HCT116 (cell line): ENCODE results near the gene SPDYE3. TPM values are rescaled to one million over a fixed set of nuclear protein-coding genes. Genes with fewer than 3 reads are reported as not detected.

ENCODE experiments used
- ATAC-seq: fragments of 200-7000 bp; cut with Tn5 transposase; 2 replicates; pipeline ENCODE4 v1.9.1; 2020; ENCODE audit warnings: mild to moderate bottlenecking, moderate library complexity
- BruUV-seq: library from RNA; stranded (reverse); fragments of 400-500 nt; replicated peaks from 2 replicates; lab custom pipeline; 2021; lab: Mats Ljungman, UMichigan
- CTCF ChIA-PET: fragments of 300-600 bp; sonication (Branson Sonifier 250); formaldehyde crosslinking; loops from one replicate; lab custom pipeline; 2021; ENCODE audit warnings: antibody characterized with exemption; lab: Charles Lee
- POLR2A ChIA-PET: fragments of 300-600, 350-600 bp; sonication (Branson Sonifier 250); formaldehyde crosslinking; loops from one replicate; lab custom pipeline; 2021; ENCODE audit warnings: antibody characterized with exemption; lab: Charles Lee
- RAD21 ChIA-PET, 2 experiments: fragments of 300-600 bp; sonication (Branson Sonifier 250); formaldehyde crosslinking; loops; one replicate each; lab custom pipeline; 2023; ENCODE audit warnings: low total read pairs in 2 of 2; ENCODE audit not compliant: uncharacterized antibody in 2 of 2, unreplicated experiment in 2 of 2, low non-redundant PET in 1 of 2; lab: Charles Lee
- DNase-seq: peaks from one replicate; pipeline ENCODE4 v3.0.0-alpha.2; 2010; ENCODE audit warnings: low read depth, low spot score
- H2AFZ ChIP-seq: fragments of 200-600 bp; shearing (Covaris generic), sonication (generic); 2 replicates; pipeline ENCODE4 v1.6.1; 2017; ENCODE audit warnings: low read depth, mixed run types, mixed read lengths, antibody characterized with exemption, low read length; ENCODE audit not compliant: poor library complexity, severe bottlenecking
- H3K27ac ChIP-seq: 2 replicates; pipeline ENCODE4 v1.5.1; 2012; ENCODE audit warnings: low read depth, low read length
- H3K27me3 ChIP-seq: fragments of 200-600 bp; sonication (generic); 2 replicates; pipeline ENCODE4 v1.6.1; 2016; ENCODE audit warnings: mixed run types, low read length, mixed read lengths; ENCODE audit not compliant: insufficient read depth
- H3K36me3 ChIP-seq, 2 experiments: fragments of 200-500 bp in 1 of 2; fragments of 200-600 bp in 1 of 2; sonication (Bioruptor generic) in 1 of 2; sonication (generic) in 1 of 2; 2 replicates each; pipeline versions ENCODE4 v1.5.1 to v1.6.1; 2014 to 2016; ENCODE audit warnings: low read length in 2 of 2, inconsistent platforms in 1 of 2, mixed read lengths in 1 of 2, mixed run types in 1 of 2; ENCODE audit not compliant: insufficient read depth in 2 of 2, control insufficient read depth in 1 of 2
- H3K4me1 ChIP-seq, 2 experiments: fragments of 200-600 bp in 1 of 2; sonication (generic) in 1 of 2; 2 replicates each; pipeline versions ENCODE4 v1.5.1 to v1.6.1; 2012 to 2017; ENCODE audit warnings: low read length in 2 of 2, inconsistent platforms in 1 of 2, mild to moderate bottlenecking in 1 of 2, mixed read lengths in 1 of 2, mixed run types in 1 of 2, moderate library complexity in 1 of 2; ENCODE audit not compliant: insufficient read depth in 2 of 2, control insufficient read depth in 1 of 2
- H3K4me2 ChIP-seq: fragments of 200-600 bp; sonication (generic); 2 replicates; pipeline ENCODE4 v1.6.1; 2017; ENCODE audit warnings: mixed run types, low read length, mixed read lengths
- H3K4me3 ChIP-seq, 2 experiments: fragments of 200-600 bp in 1 of 2; sonication (generic) in 1 of 2; replicated peaks in 1 of 2; 2 replicates each; pipeline ENCODE4 v1.5.1; 2011 to 2016; ENCODE audit warnings: low read length in 2 of 2, control low read depth in 1 of 2, low read depth in 1 of 2, mild to moderate bottlenecking in 1 of 2, mixed read lengths in 1 of 2, mixed run types in 1 of 2
- H3K79me2 ChIP-seq: fragments of 200-600 bp; sonication (generic); 2 replicates; pipeline ENCODE4 v1.6.1; 2017; ENCODE audit warnings: mild to moderate bottlenecking, mixed run types, low read length, moderate library complexity, mixed read lengths; ENCODE audit not compliant: insufficient read depth
- H3K9ac ChIP-seq: fragments of 200-600 bp; sonication (generic); 2 replicates; pipeline ENCODE4 v1.6.1; 2016; ENCODE audit warnings: low read length, mixed read lengths
- H3K9me2 ChIP-seq: fragments of 200-600 bp; sonication (generic), shearing (Covaris generic); 2 replicates; pipeline ENCODE4 v1.6.1; 2017; ENCODE audit warnings: mixed run types, mild to moderate bottlenecking, moderate library complexity; ENCODE audit not compliant: insufficient read depth
- H3K9me3 ChIP-seq, 2 experiments: fragments of 200-500 bp in 1 of 2; fragments of 200-600 bp in 1 of 2; sonication (Bioruptor generic) in 1 of 2; sonication (generic) in 1 of 2; 2 replicates each; pipeline ENCODE4 v1.6.1; 2014 to 2017; ENCODE audit warnings: low read length in 2 of 2, mixed read lengths in 2 of 2, inconsistent platforms in 1 of 2, low read depth in 1 of 2, mild to moderate bottlenecking in 1 of 2, mixed run types in 1 of 2, moderate library complexity in 1 of 2; ENCODE audit not compliant: control insufficient read depth in 1 of 2, insufficient read depth in 1 of 2
- H4K20me1 ChIP-seq: fragments of 200-600 bp; sonication (generic), shearing (Covaris generic); 2 replicates; pipeline ENCODE4 v1.6.1; 2017; ENCODE audit warnings: mixed run types, mild to moderate bottlenecking, moderate library complexity; ENCODE audit not compliant: insufficient read depth
- ATF3 ChIP-seq: IDR thresholded peaks from 2 replicates; pipeline ENCODE4 v1.6.1; 2012
- CEBPB ChIP-seq: IDR thresholded peaks from 2 replicates; pipeline ENCODE4 v1.6.1; 2012; ENCODE audit warnings: low read depth
- EGR1 ChIP-seq: IDR thresholded peaks from 2 replicates; pipeline ENCODE4 v1.6.1; 2012; ENCODE audit warnings: low read depth
- ELF1 ChIP-seq: IDR thresholded peaks from 2 replicates; pipeline ENCODE4 v1.6.1; 2012; ENCODE audit warnings: low read depth, borderline replicate concordance
- MAX ChIP-seq: IDR thresholded peaks from 2 replicates; pipeline ENCODE4 v1.6.1; 2012
- POLR2A ChIP-seq: IDR thresholded peaks from 2 replicates; pipeline ENCODE4 v1.7.0; 2011; ENCODE audit warnings: borderline replicate concordance; ENCODE audit not compliant: insufficient read depth, insufficient read length; ENCODE audit errors: extremely low read depth
- POLR2AphosphoS5 ChIP-seq: IDR thresholded peaks from 2 replicates; pipeline ENCODE4 v1.6.1; 2011; ENCODE audit warnings: mild to moderate bottlenecking, low read depth, low read length, moderate library complexity
- RAD21 ChIP-seq: IDR thresholded peaks from 2 replicates; pipeline ENCODE4 v1.6.1; 2012; ENCODE audit warnings: low read depth, mild to moderate bottlenecking
- REST ChIP-seq: IDR thresholded peaks from 2 replicates; pipeline ENCODE4 v1.6.1; 2012; ENCODE audit warnings: low read depth
- SIN3A ChIP-seq: IDR thresholded peaks from 2 replicates; pipeline ENCODE4 v1.6.1; 2012; ENCODE audit warnings: low read depth
- SP1 ChIP-seq: IDR thresholded peaks from 2 replicates; pipeline ENCODE4 v1.6.1; 2012; ENCODE audit warnings: low read depth
- TCF7L2 ChIP-seq: IDR thresholded peaks from 2 replicates; pipeline ENCODE4 v1.7.0; 2011; ENCODE audit warnings: borderline replicate concordance, inconsistent platforms; ENCODE audit not compliant: insufficient read depth, insufficient read length; ENCODE audit errors: extremely low read depth
- ZBTB33 ChIP-seq: IDR thresholded peaks from 2 replicates; pipeline ENCODE4 v1.6.1; 2011; ENCODE audit warnings: mild to moderate bottlenecking, low read length, moderate library complexity; ENCODE audit not compliant: insufficient replicate concordance; ENCODE audit errors: extremely low read depth
- ZNF274 ChIP-seq: fragments of 200-500 bp; sonication (Bioruptor generic); IDR thresholded peaks from 2 replicates; pipeline ENCODE4 v1.6.1; 2014; ENCODE audit warnings: mild to moderate bottlenecking, low read depth, low read length, inconsistent platforms
- intact Hi-C: fragments of 100-400 bp; cut with micrococcal nuclease; formaldehyde crosslinking; loops from 2 replicates; pipeline ENCODE4 v1.10.0; 2022
- total RNA-seq: library from RNA; stranded (reverse); gene quantifications from one replicate; pipeline ENCODE4 v1.2.1, GENCODE V29; 2021; ENCODE audit not compliant: unreplicated experiment

The SPDYE3 gene
- total RNA-seq, 1 experiment from 2014 or later: not detected

- no peaks in the 10 kb centered on the region for H3K4me1 ChIP-seq
- no peak overlapping the region for H2AFZ ChIP-seq
- RAD21 ChIA-PET: no interaction called here
- DNase-seq: no peak
- no peaks in the 10 kb centered on the region for H3K9me2 ChIP-seq
- no peaks in the 10 kb centered on the region for H3K9me3 ChIP-seq
- no peak for TF ChIP-seq RAD21
- TF ChIP-seq CEBPB: no peak
- no peak for TF ChIP-seq EGR1
- no peak for TF ChIP-seq ZBTB33
- no peak for TF ChIP-seq ELF1
- no peak for TF ChIP-seq SP1
- TF ChIP-seq SIN3A: no peak
- TF ChIP-seq REST: no peak
- no peak for TF ChIP-seq POLR2AphosphoS5
- no peak for TF ChIP-seq TCF7L2
- TF ChIP-seq ZNF274: no peak
- no peak for TF ChIP-seq ATF3
- no peak for TF ChIP-seq MAX
- TF ChIP-seq POLR2A: no peak
- H3K27ac ChIP-seq: no peak overlapping the region
- CTCF ChIA-PET: no interaction called here
- no TSS peak for BruUV-seq
- POLR2A ChIA-PET: no interaction called here
- peaks cover 46 to 63% of the 10 kb centered on the region in 2 experiments for H3K36me3 ChIP-seq
- H3K27me3 ChIP-seq: no peaks in the 10 kb centered on the region
- no peak for ATAC-seq
- no peak overlapping the region for H3K4me2 ChIP-seq
- H3K79me2 ChIP-seq: peaks cover 5% of the 10 kb centered on the region; the same call in 1 of the 2 replicates
- H4K20me1 ChIP-seq: no peaks in the 10 kb centered on the region
- no peak overlapping the region for H3K9ac ChIP-seq
- no peak overlapping the region for H3K4me3 ChIP-seq
- intact Hi-C loops: no loop called here
These were observed 49.0 kb downstream of the SPDYE3 start for GRCh38 chr7:100356416-100357068.
